ENCODE data around the gene SPOCK1.

SPOCK1 gene

DNA sequence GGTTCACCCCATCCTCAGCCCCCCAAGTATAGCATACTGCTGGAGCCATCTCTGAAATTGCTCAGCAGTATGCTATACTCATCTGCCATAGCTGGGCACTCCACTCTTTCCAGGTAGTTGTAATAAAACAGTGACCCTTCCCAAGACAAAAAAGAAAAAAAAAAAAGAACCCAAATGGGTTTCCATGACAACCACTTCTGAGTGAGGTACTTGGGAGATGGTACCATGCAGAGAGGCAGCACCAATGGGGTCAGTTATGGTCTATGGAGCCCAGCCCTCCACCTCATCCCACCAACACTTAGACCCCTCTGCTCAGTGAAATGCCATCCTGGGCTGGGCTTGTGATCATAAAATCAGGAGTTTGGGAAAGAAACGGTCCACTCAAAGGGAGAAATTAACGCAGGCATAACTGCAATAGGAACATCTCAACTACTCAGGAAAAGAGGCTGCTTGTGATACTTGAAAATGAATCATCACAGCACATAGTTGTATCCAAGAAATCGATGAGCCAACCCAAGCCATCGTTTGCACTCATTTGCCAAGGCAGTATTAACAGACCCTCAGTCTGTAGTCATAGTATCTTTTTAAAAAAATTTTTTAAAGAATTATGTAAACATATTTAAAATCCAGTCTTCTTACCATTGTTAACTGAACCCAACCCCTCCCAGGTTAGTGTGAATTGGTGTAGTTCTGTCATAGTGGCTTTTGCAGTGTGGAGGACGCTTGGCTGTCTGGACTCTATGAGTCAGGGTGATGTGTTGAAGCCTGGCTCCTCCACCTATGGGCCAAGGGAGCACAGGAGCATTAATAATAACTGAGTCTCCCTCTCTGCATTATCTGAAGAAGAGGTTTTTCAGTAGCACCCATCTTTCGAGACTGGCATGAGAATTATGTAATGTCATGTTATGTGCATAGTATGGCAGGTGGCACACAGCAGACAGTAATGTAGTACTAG is 402.7 kb downstream of the SPOCK1 start:
- no peak for FAIRE-seq

DNA sequence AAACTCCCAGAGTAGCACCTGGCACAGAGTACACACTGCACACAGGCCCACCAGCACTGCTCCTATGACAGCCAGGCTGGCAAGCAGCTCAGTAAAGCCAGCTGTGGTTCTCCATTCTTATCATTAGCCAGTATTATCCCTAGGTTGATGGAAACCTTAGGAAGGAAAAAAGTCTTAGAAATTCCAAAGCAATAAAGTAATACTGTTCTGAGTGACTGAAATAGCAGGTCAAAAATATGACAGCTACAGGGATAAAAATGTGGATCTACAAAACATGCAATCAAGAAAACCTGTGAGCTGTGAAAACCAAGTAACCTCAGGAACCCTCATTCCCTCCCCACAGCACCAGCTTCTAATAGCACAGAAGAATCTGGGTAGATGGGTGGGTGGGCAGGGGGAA is 403.5 kb downstream of the SPOCK1 start:
- no peak for FAIRE-seq

DNA sequence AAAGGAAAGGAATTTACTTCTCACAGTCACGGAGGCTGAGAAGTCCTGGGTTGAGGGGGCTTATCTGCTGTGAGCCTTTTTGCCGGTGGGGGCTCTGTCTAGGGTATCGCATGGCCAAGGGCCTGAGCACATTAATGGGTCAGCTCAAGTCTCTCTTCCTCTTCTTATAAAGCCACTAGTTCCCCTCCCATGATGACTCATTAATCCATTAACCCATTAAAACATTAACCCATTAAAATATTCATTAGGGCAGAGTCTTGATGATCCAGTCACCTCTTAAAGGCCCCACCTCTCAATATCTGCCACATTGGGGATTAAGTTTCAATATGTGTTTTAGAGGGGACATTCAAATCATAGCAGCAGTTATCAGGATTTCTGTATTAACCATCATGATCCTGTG is 406.3 kb downstream of the SPOCK1 start:
- FAIRE-seq: no peak

GRCh38 chr5:137091472-137091871 is 407.7 kb downstream of the SPOCK1 start:
- FAIRE-seq: no peak

DNA sequence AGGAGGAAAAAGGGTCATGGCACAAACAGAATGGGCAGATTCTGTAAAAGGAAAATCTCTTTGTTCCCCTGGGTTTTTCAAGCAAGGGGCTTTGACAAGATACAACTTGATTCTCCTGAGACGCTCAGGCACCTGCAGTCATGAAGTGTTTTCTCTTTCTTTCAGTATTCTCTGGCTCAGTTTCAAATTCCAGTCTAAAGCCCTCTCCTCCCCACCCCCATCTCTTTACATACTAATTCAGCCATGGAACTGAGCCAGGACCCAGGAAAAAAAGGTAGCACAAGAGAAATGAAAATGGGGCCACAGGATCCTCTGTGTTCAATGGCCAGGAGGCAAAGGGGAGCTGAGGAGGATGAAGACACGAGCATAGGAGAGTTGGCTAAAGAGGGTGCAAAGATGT is 408.4 kb downstream of the SPOCK1 start:
- no peak for FAIRE-seq

GRCh38 chr5:137090151-137090550 is 409.0 kb downstream of the SPOCK1 start:
- peak; percentile 92 for FAIRE-seq

DNA sequence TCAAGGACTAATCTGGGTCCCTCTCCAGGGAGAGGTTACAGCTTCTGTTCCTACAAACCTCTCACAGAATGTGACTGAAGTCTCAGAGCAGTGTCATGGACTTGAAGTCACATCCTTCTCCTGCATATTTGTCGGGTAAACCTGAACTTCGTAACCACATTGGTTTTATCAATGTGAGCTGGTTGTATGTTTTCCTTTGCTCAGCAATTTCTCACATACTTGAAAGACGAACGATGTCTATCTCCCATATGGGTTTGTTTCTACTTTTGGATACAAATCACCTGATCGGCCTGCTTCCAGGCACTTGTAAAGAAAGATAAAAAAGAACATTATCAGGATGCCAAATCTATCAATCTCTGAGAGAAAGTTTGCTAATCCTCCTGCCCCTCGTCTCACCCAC is 411.0 kb downstream of the SPOCK1 start:
- no peak for FAIRE-seq

DNA sequence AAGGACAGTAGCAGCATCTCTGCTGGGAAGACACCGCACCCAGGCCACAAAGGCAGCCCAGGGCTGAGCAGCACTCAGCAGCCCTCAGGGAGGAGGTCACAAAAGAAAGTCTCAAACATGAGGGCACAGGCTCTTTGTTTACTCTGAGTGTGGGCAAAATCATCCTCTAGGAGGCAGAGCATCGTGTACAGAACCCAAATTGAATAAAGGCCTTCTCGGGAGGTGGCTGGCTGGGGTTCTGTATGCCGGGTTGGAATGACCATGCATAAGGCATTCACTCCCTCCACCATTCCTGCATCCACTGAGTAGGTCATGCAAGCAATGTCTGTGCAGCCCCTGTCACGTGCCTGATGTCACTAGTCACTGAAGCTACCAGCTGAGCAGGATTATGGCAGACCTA is 412.8 kb downstream of the SPOCK1 start:
- FAIRE-seq: no peak

DNA sequence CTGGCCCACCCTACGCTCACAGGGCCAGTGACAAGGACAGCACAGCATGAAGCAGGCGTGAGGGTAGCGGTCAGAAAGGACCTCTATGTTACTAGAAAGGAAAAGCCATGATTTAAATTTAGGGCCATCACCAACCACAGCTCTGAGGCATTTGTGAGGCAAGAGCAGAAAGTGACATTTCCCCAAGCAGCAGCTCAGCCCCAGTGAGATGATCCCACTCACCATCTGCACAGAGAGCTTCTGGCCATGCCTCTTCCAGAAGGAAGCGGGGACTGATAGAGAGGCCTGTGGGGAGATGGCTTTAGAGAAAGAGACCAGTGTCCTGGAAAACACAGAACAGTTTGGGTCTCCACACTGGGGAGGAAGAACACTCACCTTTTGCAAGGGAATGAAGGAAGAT is 413.9 kb downstream of the SPOCK1 start:
- FAIRE-seq: no peak

GRCh38 chr5:137084016-137084415 is 415.1 kb downstream of the SPOCK1 start:
- no peak for FAIRE-seq

- no peak for FAIRE-seq
Measured at GRCh38 chr5:137082951-137083350, 416.2 kb downstream of the SPOCK1 start.

- no peak for FAIRE-seq
Measured at GRCh38 chr5:137078171-137078665, 420.9 kb downstream of the SPOCK1 start.

DNA sequence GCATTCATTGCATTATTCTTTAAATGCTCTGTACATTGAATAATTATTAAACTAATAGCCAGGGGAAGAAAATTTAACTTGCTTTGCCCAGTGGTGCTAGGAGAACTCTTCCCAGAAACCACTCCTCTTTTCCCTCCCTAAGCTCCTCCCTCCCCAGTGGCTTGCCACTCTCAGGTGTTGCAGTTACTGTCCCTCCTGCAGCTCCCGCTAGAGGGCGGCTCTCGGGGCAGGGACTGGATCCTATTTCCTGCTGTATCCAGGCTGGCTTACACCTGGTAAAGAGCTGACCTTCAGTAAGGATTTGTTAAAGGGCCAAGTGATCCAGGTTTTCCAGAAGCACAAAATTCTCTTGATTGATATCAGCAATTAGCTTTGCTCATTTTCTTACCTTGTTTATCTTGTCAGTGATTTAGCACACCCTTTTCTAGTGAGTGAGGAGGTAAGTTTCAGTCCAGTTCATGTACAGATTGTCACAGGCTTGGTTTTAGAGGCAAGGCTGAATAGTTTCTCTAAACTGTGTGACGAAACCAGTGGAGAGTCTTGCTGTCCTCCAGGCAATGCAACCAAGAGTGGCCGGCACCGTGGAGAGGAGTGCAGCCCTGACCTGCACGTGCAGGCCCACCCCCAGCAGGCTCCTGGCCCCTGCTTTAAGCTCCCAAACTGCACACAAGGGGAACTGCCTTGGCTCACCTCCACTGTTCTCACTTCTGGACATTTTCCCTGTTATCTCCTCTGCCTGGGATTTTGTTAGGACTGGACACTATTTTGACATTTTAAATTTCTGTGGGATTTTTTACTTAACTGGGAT is 423.8 kb downstream of the SPOCK1 start:
- no peak for FAIRE-seq

- FAIRE-seq: no peak
Measured at GRCh38 chr5:137073189-137073588, 425.9 kb downstream of the SPOCK1 start.

DNA sequence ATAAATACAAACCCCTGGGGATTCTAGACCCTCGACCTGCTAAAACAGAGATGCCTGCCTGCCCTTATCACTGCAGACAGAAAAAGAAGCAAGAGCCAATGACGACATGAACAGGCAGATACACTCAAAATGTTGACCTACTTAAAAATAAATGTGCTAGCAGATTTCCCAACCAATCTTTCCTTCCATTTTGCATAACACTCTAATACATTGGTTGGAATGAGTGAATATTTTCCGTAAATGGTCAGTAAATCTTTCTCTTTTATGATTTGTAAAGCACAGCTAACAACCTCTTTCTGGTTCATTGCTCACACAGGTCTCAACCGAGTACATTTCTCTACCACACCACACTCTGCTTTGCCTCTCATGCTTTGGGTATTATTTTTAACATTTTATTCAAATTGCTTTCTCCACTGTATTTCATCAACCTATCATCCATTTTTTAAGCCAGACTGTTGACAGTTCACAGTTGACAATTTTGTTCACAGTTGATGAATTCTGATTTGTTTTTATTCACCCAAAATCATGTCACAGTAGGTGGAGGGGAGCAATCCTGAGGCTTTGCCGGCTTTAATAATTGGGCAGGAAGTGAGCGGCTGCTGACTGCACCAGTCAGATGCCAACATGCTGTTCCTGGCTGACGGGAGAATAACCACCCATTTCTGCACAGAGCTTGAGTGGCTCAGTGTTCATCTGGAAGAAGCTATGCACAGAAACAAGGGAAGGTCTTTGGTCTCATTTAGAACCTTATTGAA is 426.6 kb downstream of the SPOCK1 start:
- FAIRE-seq: peak; percentile 67

GRCh38 chr5:137071931-137072330 is 427.2 kb downstream of the SPOCK1 start:
- FAIRE-seq: no peak

DNA sequence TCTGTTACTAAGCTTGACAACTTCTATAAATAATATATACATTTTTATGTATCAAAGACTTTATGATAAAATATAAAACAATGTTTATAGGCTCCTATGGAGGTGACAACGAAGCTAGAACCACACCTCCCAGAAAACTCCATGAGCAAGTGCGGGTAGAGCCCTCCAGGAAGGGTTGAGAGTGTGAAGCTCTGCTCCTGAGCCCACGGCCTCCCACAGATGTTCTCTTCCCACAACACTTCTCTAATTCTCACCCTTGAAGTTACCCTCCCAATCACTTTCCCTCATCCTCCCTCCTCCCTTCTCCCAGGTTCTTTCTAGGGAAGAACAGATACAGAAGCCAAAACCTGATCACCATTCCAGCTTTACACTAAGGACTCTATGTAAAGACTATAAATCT is 427.6 kb downstream of the SPOCK1 start:
- FAIRE-seq: no peak

- FAIRE-seq: no peak
Measured at GRCh38 chr5:137070521-137070920, 428.6 kb downstream of the SPOCK1 start.

- FAIRE-seq: no peak
Measured at GRCh38 chr5:137069358-137069757, 429.8 kb downstream of the SPOCK1 start.

DNA sequence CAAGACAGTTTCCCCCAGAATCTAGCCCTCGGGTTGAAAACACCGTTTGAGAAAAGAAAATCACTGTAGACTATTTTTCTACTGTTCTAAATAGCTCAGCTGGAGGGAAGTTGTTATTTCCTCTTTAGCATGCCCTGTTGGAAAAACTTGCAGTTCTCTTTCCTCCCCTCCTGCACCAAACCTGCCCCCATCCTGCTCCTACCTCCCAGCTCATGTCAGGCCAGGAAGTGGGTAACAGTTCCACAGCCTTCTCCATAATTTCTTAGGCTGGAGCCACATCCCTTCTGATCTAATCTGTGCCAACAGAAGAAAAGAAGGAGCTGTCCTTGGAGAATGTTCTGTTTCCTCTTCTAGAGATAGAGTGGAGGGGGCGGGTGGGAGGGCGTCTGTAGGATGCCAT is 437.7 kb downstream of the SPOCK1 start:
- FAIRE-seq: no peak

- FAIRE-seq: no peak
Measured at GRCh38 chr5:137058089-137058488, 441.0 kb downstream of the SPOCK1 start.

DNA sequence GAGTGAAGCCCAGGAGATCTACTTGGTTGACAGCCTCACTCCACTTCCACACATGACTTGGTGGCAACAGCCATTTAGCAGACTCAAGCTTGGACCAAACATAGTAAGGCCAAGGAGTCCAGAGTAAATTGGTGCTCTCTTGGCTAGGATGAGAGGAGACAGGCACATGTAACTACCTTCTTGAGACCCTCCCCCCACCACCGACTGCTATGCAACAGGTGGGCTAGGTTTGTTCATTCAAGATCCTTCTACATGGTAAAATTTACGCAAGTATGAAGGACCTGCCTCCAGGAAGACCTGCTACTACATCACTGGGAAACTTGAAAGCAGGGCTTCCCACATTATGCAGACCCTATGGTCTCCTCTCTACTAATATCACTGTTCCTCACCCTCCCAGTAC is 442.4 kb downstream of the SPOCK1 start:
- no peak for FAIRE-seq
